Measurements from ENCODE around the gene TENM4. TPM values are rescaled to one million over a fixed set of nuclear protein-coding genes. Genes with fewer than 3 reads are reported as not detected.

TENM4 gene
- total and polyA plus RNA-seq, 10 of the 15 experiments (the other 5 are each of a cell fraction or from before 2014, with no cell fraction given), result 0.03 to 0.12 (median 0.06) TPM; not detected in 7

- ChIA-PET POLR2A (no interaction called here), RAD21 (ENCODE audit: unreplicated experiment) (no interaction called here), CTCF (interaction anchor here (0.6 to 1.0 kb wide), 2 partner anchors 24 to 25 kb away, joined by 3 read pairs; no protein-coding TSS in a partner anchor), SMC1A (ENCODE audit: uncharacterized antibody, unreplicated experiment) (no interaction called here)
- H3K79me2 ChIP-seq (ENCODE audit: control insufficient read depth, insufficient read depth, low read length), result no peaks in the 10 kb centered on the region
- no peaks in the 10 kb centered on the region for H3K4me1 ChIP-seq (ENCODE audit: control insufficient read depth, insufficient read depth, low read length)
- DNase-seq (ENCODE audit: low read depth, low spot score) (no peak), FAIRE-seq (no peak), ATAC-seq (no peak)
- BruUV-seq (replicated peaks), result no TSS peak
- no peaks in the 10 kb centered on the region; a peak in 1 of 4 replicates for H3K27me3 ChIP-seq (replicated peaks in 1 of 2; ENCODE audit: control insufficient read depth in 2 of 2, insufficient read depth in 2 of 2, low read length in 1 of 2)
- H4K20me1 ChIP-seq (ENCODE audit: control insufficient read depth, insufficient read depth), result no peaks in the 10 kb centered on the region
- H3K4me3 ChIP-seq, result no peak overlapping the region
- H2AFZ ChIP-seq (ENCODE audit: control insufficient read depth, low read depth, low read length), result no peak overlapping the region
- H3K4me2 ChIP-seq (ENCODE audit: control insufficient read depth, insufficient read depth), result no peak overlapping the region
- H3K36me3 ChIP-seq (ENCODE audit: control insufficient read depth in 2 of 2, insufficient read depth in 2 of 2, low read length in 1 of 2), result no peaks in the 10 kb centered on the region
- no peak overlapping the region for H3K9ac ChIP-seq (ENCODE audit: control insufficient read depth, insufficient read depth, low read length)
- in situ Hi-C loops (cut with MboI) (no loop called here), intact Hi-C loops (cut with micrococcal nuclease; ENCODE audit: unreplicated experiment) (no loop called here)
- no peaks in the 10 kb centered on the region for H3K9me3 ChIP-seq (replicated peaks; ENCODE audit: control insufficient read depth, insufficient read depth, low read length)
- no peak for TF ChIP-seq SMAD5 (IDR thresholded peaks at IDR 0.05; ENCODE audit: low read depth)
- TF ChIP-seq HDAC2 (IDR thresholded peaks at IDR 0.05), result no peak
- TF ChIP-seq EED (IDR thresholded peaks at IDR 0.05; ENCODE audit: low read depth), result no peak
- no peak for TF ChIP-seq RELB (IDR thresholded peaks at IDR 0.05; ENCODE audit: low read depth)
- TF ChIP-seq KAT2A (conservative IDR thresholded peaks at IDR 0.05; ENCODE audit: control insufficient read depth, low read depth, low read length), result no peak
- WGBS (ENCODE audit: insufficient coverage, insufficient replicate concordance, low lambda C conversion rate, missing lambda C conversion rate), result 14% methylated on average over 5 of the region's 5 CpGs
- no peak overlapping the region for H3K27ac ChIP-seq (ENCODE audit: control insufficient read depth, insufficient read depth)
Measured at GRCh38 chr11:78773077-78773476, 667.8 kb downstream of the TENM4 start.

GRCh38 chr11:78772186-78772585, 668.6 kb downstream of the TENM4 start:
- TF ChIP-seq RELB (IDR thresholded peaks at IDR 0.05; ENCODE audit: low read depth) (no peak), BMI1 (IDR thresholded peaks at IDR 0.05; ENCODE audit: borderline replicate concordance) (no peak), KLF5 (IDR thresholded peaks at IDR 0.05; ENCODE audit: partially characterized antibody) (no peak), CTCF (IDR thresholded peaks at IDR 0.05 in 2 of 3, conservative IDR thresholded peaks at IDR 0.05 in 1 of 3; ENCODE audit: control insufficient read depth in 2 of 3, extremely low read depth in 1 of 3, insufficient read depth in 1 of 3, low read depth in 3 of 3, low read length in 3 of 3) (no peak), STAT3 (IDR thresholded peaks at IDR 0.05; ENCODE audit: low read depth, low read length) (no peak), ZZZ3 (IDR thresholded peaks at IDR 0.05; ENCODE audit: control insufficient read depth, insufficient read length, low read depth) (no peak), SUZ12 (IDR thresholded peaks at IDR 0.05; ENCODE audit: unreplicated experiment) (no peak), RAD21 (IDR thresholded peaks at IDR 0.05; ENCODE audit: insufficient read depth, low read depth, low read length) (no peak)
- FAIRE-seq (no peak), DNase-seq (ENCODE audit: low read depth, low spot score) (no peak), ATAC-seq (no peak)
- RAD21 ChIA-PET (ENCODE audit: unreplicated experiment), result no interaction called here
- no TSS peak for BruUV-seq (replicated peaks)
- H4K20me1 ChIP-seq (ENCODE audit: control insufficient read depth, insufficient read depth), result no peaks in the 10 kb centered on the region
- H3K9me3 ChIP-seq (replicated peaks; ENCODE audit: control insufficient read depth, insufficient read depth, low read length), result no peaks in the 10 kb centered on the region
- no peaks in the 10 kb centered on the region for H3K4me1 ChIP-seq (ENCODE audit: control insufficient read depth, insufficient read depth, low read length)
- no peak overlapping the region for H3K9ac ChIP-seq (ENCODE audit: control insufficient read depth, insufficient read depth, low read length)
- no peak overlapping the region for H3K4me2 ChIP-seq (ENCODE audit: control insufficient read depth, insufficient read depth)
- no peak overlapping the region for H3K4me3 ChIP-seq
- intact Hi-C loops (cut with micrococcal nuclease; ENCODE audit: unreplicated experiment), result no loop called here
- H3K27me3 ChIP-seq (replicated peaks in 1 of 2; ENCODE audit: control insufficient read depth in 2 of 2, insufficient read depth in 2 of 2, low read length in 1 of 2), result no peaks in the 10 kb centered on the region; a peak in 1 of 4 replicates
- H3K79me2 ChIP-seq (ENCODE audit: control insufficient read depth, insufficient read depth, low read length), result no peaks in the 10 kb centered on the region
- CTCF ChIA-PET, result no interaction called here
- WGBS (ENCODE audit: insufficient coverage, insufficient replicate concordance, low lambda C conversion rate, missing lambda C conversion rate), result 0% methylated on average over 3 of the region's 3 CpGs
- POLR2A ChIA-PET, result no interaction called here
- SMC1A ChIA-PET (ENCODE audit: uncharacterized antibody, unreplicated experiment), result no interaction called here
- H3K36me3 ChIP-seq (ENCODE audit: control insufficient read depth in 2 of 2, insufficient read depth in 2 of 2, low read length in 1 of 2), result no peaks in the 10 kb centered on the region
- no peak overlapping the region for H3K27ac ChIP-seq (ENCODE audit: control insufficient read depth, insufficient read depth)
- in situ Hi-C loops (cut with MboI), result no loop called here
- no peak overlapping the region for H2AFZ ChIP-seq (ENCODE audit: control insufficient read depth, low read depth, low read length)
